HG03575 (cell line): Measurements from ENCODE around the gene ESR2.
"Not testable (repeated sequence)": the region's sequence is repeated elsewhere in the genome, so short reads cannot be mapped to it uniquely, and the experiment has no call there.

Source experiments
- ATAC-seq: cut with Tn5 transposase; IDR thresholded peaks from one replicate; pipeline ENCODE4 v1.9.1; 2021; ENCODE audit not compliant: unreplicated experiment, insufficient number of reproducible peaks, low FRiP score; ENCODE audit errors: extremely low read depth

ESR2 gene

GRCh38 chr14:64232095-64232838, 61.9 kb downstream of the ESR2 start:
- ATAC-seq = peak; percentile 39

GRCh38 chr14:64229489-64229888, 64.7 kb downstream of the ESR2 start:
- ATAC-seq = no peak

- ATAC-seq = no peak
Measured at GRCh38 chr14:64227856-64228255, 66.3 kb downstream of the ESR2 start.

- ATAC-seq = no peak
Measured at GRCh38 chr14:64225151-64225757, 68.9 kb downstream of the ESR2 start.

- ATAC-seq = no peak
Measured at GRCh38 chr14:64221391-64222003, 72.7 kb downstream of the ESR2 start.

GRCh38 chr14:64220466-64220865, 73.7 kb downstream of the ESR2 start:
- ATAC-seq = no peak

GRCh38 chr14:64220056-64220455, 74.1 kb downstream of the ESR2 start:
- ATAC-seq = no peak

GRCh38 chr14:64218344-64219240, 75.6 kb downstream of the ESR2 start:
- no peak for ATAC-seq

- no peak for ATAC-seq
Measured at GRCh38 chr14:64217834-64218233, 76.3 kb downstream of the ESR2 start.

GRCh38 chr14:64217308-64217707, 76.9 kb downstream of the ESR2 start:
- ATAC-seq = no peak

GRCh38 chr14:64215978-64216377, 78.2 kb downstream of the ESR2 start:
- ATAC-seq = no peak

GRCh38 chr14:64215274-64215673, 78.9 kb downstream of the ESR2 start:
- no peak for ATAC-seq

- no peak for ATAC-seq
Measured at GRCh38 chr14:64213853-64214570, 80.2 kb downstream of the ESR2 start.

GRCh38 chr14:64213086-64213485, 81.1 kb downstream of the ESR2 start:
- ATAC-seq = no peak

- no peak for ATAC-seq
Measured at GRCh38 chr14:64212666-64213065, 81.5 kb downstream of the ESR2 start.

- not testable (repeated sequence) for ATAC-seq
Measured at GRCh38 chr14:64210912-64211311, 83.3 kb downstream of the ESR2 start.

- no peak for ATAC-seq
Measured at GRCh38 chr14:64210216-64210615, 84.0 kb downstream of the ESR2 start.

GRCh38 chr14:64209444-64210131, 84.6 kb downstream of the ESR2 start:
- ATAC-seq = no peak
